Measurements from ENCODE around the gene HERC4.

- TF ChIP-seq, protein P1, sequence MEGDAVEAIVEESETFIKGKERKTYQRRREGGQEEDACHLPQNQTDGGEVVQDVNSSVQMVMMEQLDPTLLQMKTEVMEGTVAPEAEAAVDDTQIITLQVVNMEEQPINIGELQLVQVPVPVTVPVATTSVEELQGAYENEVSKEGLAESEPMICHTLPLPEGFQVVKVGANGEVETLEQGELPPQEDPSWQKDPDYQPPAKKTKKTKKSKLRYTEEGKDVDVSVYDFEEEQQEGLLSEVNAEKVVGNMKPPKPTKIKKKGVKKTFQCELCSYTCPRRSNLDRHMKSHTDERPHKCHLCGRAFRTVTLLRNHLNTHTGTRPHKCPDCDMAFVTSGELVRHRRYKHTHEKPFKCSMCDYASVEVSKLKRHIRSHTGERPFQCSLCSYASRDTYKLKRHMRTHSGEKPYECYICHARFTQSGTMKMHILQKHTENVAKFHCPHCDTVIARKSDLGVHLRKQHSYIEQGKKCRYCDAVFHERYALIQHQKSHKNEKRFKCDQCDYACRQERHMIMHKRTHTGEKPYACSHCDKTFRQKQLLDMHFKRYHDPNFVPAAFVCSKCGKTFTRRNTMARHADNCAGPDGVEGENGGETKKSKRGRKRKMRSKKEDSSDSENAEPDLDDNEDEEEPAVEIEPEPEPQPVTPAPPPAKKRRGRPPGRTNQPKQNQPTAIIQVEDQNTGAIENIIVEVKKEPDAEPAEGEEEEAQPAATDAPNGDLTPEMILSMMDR (IDR thresholded peaks at IDR 0.05; ENCODE audit: low read depth, low read length, missing input control): no peak
- no peak for TF ChIP-seq FOXA1 (IDR thresholded peaks at IDR 0.05)
- TF ChIP-seq RAD21 (IDR thresholded peaks at IDR 0.05): no peak
- TF ChIP-seq YY1 (IDR thresholded peaks at IDR 0.05): no peak
- no peak for TF ChIP-seq REST (IDR thresholded peaks at IDR 0.05)
- TF ChIP-seq SP1 (IDR thresholded peaks at IDR 0.05): no peak
- TF ChIP-seq TAF1 (conservative IDR thresholded peaks at IDR 0.05): no peak
- TF ChIP-seq JUND (IDR thresholded peaks at IDR 0.05): no peak
- TF ChIP-seq, protein P2, sequence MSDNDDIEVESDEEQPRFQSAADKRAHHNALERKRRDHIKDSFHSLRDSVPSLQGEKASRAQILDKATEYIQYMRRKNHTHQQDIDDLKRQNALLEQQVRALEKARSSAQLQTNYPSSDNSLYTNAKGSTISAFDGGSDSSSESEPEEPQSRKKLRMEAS (IDR thresholded peaks at IDR 0.05): no peak
- no peak for TF ChIP-seq EGR1 (IDR thresholded peaks at IDR 0.05; ENCODE audit: low read depth in 2 of 2)
- TF ChIP-seq GABPA (IDR thresholded peaks at IDR 0.05 in 1 of 2, conservative IDR thresholded peaks at IDR 0.05 in 1 of 2): no peak
- TF ChIP-seq, protein P3, sequence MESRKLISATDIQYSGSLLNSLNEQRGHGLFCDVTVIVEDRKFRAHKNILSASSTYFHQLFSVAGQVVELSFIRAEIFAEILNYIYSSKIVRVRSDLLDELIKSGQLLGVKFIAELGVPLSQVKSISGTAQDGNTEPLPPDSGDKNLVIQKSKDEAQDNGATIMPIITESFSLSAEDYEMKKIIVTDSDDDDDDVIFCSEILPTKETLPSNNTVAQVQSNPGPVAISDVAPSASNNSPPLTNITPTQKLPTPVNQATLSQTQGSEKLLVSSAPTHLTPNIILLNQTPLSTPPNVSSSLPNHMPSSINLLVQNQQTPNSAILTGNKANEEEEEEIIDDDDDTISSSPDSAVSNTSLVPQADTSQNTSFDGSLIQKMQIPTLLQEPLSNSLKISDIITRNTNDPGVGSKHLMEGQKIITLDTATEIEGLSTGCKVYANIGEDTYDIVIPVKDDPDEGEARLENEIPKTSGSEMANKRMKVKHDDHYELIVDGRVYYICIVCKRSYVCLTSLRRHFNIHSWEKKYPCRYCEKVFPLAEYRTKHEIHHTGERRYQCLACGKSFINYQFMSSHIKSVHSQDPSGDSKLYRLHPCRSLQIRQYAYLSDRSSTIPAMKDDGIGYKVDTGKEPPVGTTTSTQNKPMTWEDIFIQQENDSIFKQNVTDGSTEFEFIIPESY (IDR thresholded peaks at IDR 0.05): no peak
- TF ChIP-seq, protein P4, sequence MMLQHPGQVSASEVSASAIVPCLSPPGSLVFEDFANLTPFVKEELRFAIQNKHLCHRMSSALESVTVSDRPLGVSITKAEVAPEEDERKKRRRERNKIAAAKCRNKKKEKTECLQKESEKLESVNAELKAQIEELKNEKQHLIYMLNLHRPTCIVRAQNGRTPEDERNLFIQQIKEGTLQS (IDR thresholded peaks at IDR 0.05): no peak
- TF ChIP-seq NR2F2 (IDR thresholded peaks at IDR 0.05): no peak
Measured at GRCh38 chr10:67955614-67956013, 119.5 kb downstream of the HERC4 start.
